Adrenal gland (tissue), 5 donors: ENCODE results near the gene HNRNPUL1.

ENCODE experiments used
- CTCF ChIP-seq, 6 experiments: fragments of 450-650 bp in 4 of 6; fragments of 200-600 bp in 2 of 6; sonication (generic) in 1 of 6; IDR thresholded peaks; 1 replicate in 5 of 6; 2 replicates in 1 of 6; pipeline versions ENCODE4 v1.5.1 to v1.8.0; 2016 to 2021; ENCODE audit warnings: antibody characterized with exemption in 6 of 6, mild to moderate bottlenecking in 2 of 6, moderate library complexity in 1 of 6
- POLR2A ChIP-seq, 2 donors: fragments of 450-650 bp; IDR thresholded peaks; one replicate each; pipeline ENCODE4 v1.6.1; 2017; ENCODE audit warnings: antibody characterized with exemption in 2 of 2, mild to moderate bottlenecking in 2 of 2, moderate library complexity in 1 of 2
- donor health status: DM: no; HTN: no; CAD: no.

DNA sequence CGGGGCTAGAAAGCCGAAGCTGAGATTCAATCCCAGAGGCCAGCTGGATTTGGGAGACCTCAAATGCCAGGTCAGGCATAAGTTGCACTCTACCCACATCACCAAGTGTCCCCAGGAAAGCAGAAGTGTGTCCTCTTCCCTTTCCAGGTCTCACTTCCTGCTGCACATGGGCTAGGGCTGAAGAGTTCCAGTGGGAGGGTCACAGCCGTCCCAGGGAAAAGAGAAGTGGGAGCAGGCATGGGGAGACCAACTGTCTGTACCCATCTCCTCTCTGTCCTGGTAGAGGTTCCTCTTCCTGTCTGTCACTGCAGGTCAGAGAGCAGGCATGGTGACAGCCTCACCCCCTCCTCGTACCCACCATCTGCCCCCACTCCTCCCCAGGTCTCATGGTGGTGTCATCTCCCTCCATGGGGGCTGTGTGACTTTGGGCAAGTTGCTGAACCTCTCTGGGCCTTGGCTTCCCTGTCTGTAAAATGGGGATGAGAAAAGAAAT lies 30.4 kb upstream of the HNRNPUL1 start:
- TF ChIP-seq CTCF (IDR thresholded peaks at IDR 0.05) (no peak), POLR2A (IDR thresholded peaks at IDR 0.05) (no peak)
